ENCODE measurements around the gene ROR2.

Gene ROR2

DNA sequence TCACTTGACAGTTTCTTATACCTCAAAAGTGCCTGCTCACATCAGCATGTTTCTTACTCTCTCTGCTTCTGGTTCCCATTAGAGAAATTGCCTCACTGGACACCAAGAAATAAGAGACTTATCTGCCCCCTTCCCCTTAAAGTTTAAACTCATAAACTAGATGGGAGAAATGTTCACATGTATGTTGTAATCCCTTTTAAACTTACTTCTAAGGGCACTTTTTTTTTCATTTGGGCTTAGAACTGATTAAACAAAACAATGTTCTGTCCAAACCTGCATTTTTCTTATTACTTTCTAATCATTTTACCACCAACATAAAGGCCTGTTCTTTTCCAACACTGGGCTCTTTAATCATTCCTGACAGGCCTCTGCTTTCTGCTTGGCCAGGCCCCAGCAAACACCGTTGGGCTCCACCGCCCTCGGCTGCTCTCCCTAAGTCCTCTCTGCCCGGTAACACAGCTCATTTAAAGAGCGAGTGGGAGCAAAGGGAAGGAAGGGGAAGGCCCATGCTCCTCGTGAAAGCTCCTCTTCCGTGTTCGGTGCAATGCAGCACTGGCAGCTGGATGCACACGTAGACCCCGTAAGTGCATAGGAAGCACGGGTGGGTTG lies 53.4 kb downstream of the ROR2 start:
- Histone ChIP-seq H3K9me3 (no peaks in the 10 kb centered on the region), H3K36me3 (replicated peaks) (no peaks in the 10 kb centered on the region), H3K4me1 (no peaks in the 10 kb centered on the region), H3K4me3 (no peak overlapping the region), H3K27me3 (ENCODE audit: low read depth) (no peaks in the 10 kb centered on the region)
- no peak for DNase-seq (ENCODE audit: low spot score in 2 of 2)
- in situ Hi-C loops (cut with MboI; ENCODE audit: low sequenced_read_pairs): no loop called here

DNA sequence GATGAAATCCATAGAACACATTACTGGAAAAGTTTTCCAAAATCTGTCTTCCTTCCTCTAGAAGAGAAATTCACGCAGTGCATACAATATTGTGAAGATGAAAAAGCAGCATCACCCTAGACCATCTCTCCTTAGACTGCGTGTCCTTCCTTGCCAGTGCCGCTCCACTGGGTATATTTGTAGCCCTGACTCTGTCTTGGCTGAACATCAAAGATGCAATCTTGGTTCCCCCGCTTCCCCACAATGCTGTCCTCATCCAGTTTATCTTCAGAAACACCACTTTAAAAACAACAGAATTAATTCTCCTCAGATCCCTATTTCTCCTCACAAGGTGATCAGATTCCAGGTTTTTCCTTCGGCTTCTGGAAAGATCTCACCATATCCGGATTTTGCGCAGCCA lies 53.9 kb downstream of the ROR2 start:
- Histone ChIP-seq H3K4me1 (no peaks in the 10 kb centered on the region), H3K27me3 (ENCODE audit: low read depth) (no peaks in the 10 kb centered on the region), H3K9me3 (no peaks in the 10 kb centered on the region), H3K4me3 (no peak overlapping the region), H3K36me3 (replicated peaks) (no peaks in the 10 kb centered on the region)
- in situ Hi-C loops (cut with MboI; ENCODE audit: low sequenced_read_pairs): no loop called here
- DNase-seq (ENCODE audit: low spot score in 2 of 2): no peak

DNA sequence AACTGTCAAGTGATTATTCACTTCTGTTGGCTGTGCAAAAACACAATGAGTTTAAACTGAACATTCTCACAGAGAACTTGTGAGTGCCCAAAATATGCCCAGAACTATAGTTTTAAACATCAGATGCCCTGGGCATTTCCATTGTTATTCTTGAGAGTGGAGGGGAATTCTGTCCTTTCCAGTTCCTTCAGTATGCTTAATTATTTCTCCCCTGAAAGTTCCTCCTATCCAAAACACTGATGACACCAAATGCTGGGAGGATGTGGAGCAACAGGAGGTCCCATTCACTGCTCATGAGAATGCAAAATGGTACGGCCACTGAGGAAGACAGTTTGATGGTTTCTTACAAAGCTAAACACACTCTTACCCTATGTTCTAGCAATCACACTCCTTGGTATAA lies 55.5 kb downstream of the ROR2 start:
- no peaks in the 10 kb centered on the region; the same call in 1 of the 2 replicates for H3K9me3 ChIP-seq
- in situ Hi-C loops (cut with MboI; ENCODE audit: low sequenced_read_pairs): no loop called here
- no peak overlapping the region for H3K4me3 ChIP-seq
- H3K27me3 ChIP-seq (ENCODE audit: low read depth): no peaks in the 10 kb centered on the region
- no peaks in the 10 kb centered on the region for H3K36me3 ChIP-seq (replicated peaks)
- no peaks in the 10 kb centered on the region for H3K4me1 ChIP-seq
- no peak for DNase-seq (ENCODE audit: low spot score in 2 of 2)

DNA sequence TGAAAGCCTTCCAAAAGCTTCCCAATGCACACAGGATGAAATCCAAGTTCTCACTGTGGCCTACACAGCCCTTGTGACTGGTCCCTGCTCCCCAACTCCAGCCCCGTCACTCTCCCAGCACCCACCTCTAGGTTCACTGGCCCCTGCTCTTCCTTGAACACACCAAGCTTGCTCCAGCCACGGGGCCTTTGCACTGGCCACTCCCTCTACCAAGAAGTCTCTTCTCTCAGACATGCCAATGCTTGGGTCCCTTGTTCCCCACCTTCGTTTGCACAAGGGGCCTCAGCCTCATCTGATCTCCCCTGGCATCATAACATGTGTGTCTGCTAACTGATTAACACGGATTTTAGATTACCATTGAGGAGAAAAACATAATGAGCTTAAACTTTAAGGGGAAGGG lies 56.0 kb downstream of the ROR2 start:
- H3K4me1 ChIP-seq: no peaks in the 10 kb centered on the region
- H3K9me3 ChIP-seq: no peaks in the 10 kb centered on the region; the same call in 1 of the 2 replicates
- no peak for DNase-seq (ENCODE audit: low spot score in 2 of 2)
- H3K27me3 ChIP-seq (ENCODE audit: low read depth): no peaks in the 10 kb centered on the region
- H3K4me3 ChIP-seq: no peak overlapping the region
- no peaks in the 10 kb centered on the region for H3K36me3 ChIP-seq (replicated peaks)
- in situ Hi-C loops (cut with MboI; ENCODE audit: low sequenced_read_pairs): no loop called here

DNA sequence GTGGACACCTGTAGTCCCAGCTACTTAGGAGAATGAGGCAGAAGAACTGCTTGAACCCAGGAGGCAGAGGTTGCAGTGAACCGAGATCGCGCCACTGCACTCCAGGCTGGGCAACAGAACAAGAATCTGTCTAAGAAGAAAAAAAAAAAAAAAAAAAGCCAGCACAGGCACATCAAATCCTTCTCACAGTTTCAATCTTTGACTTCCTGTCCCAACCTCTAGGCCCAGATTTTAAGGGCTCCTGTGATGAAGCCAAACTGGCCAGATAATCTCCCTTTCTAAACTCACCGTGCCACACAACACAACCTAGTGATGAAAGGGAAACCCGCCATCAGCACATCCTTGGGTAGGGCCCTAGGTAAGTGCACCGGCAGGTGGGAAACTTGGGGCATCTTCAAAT lies 58.1 kb downstream of the ROR2 start:
- Histone ChIP-seq H3K4me3 (no peak overlapping the region), H3K4me1 (no peaks in the 10 kb centered on the region), H3K27me3 (ENCODE audit: low read depth) (no peaks in the 10 kb centered on the region), H3K36me3 (replicated peaks) (no peaks in the 10 kb centered on the region), H3K9me3 (no peaks in the 10 kb centered on the region; the same call in 1 of the 2 replicates)
- in situ Hi-C loops (cut with MboI; ENCODE audit: low sequenced_read_pairs): no loop called here
- DNase-seq (ENCODE audit: low spot score in 2 of 2): no peak

DNA sequence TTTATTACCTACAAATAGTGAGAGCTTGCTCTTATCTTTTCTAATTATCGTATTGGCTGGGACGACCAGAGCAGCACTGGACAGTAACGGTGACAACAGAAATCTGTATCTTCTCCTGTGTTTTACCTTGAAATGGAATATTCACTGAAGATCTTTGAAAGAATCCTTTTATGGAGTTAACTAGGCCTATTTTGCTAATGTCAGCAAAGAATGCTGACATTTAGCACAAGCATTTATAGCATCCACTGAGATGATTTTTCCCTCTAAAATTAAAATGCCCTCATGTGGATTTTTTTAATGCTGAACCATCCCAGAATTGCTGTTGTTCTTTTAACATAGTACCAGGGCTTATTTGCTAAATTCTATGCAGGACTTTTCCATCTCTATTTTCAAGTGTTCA lies 59.4 kb downstream of the ROR2 start:
- no peak overlapping the region for H3K4me3 ChIP-seq
- H3K36me3 ChIP-seq (replicated peaks): no peaks in the 10 kb centered on the region
- DNase-seq (ENCODE audit: low spot score in 2 of 2): no peak
- in situ Hi-C loops (cut with MboI; ENCODE audit: low sequenced_read_pairs): no loop called here
- no peaks in the 10 kb centered on the region for H3K27me3 ChIP-seq (ENCODE audit: low read depth)
- no peaks in the 10 kb centered on the region; the same call in 1 of the 2 replicates for H3K9me3 ChIP-seq
- no peaks in the 10 kb centered on the region for H3K4me1 ChIP-seq

DNA sequence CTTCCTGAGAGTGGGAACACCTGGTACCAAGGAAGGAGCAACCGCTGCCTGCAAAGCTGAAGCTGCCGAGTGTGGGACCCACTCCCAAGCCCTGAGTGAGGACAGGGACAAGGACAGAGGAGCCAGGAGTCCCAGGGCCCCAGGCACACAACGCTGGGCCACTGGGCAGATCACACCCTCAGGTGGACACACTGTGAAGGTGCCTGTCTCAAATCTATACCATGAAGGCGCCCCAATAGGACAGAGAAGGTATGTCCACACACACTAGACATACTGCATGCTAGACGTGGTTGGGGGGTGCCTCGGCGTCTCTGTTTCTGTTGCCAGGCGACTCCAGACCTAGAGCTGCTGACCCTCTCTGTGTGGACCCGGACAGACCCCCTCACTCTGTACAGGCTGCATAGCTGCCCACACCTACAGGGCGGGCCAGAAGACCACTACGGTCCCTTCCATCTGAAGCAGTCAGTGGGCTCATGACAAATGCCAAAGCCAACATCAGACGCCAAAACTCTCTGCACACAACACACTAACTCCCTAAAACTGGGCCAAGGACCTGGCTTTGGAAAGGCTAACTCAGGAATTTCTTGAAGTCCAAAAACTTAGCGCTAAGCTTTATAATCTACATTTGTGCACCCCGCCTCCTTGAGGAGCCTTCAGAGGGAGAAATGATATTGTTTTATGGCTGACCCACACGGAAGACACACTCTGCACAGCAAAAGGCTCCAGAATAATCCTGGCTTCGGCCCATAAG lies 60.7 kb downstream of the ROR2 start:
- Histone ChIP-seq H3K4me1 (no peaks in the 10 kb centered on the region), H3K4me3 (no peak overlapping the region), H3K9me3 (no peaks in the 10 kb centered on the region; the same call in 1 of the 2 replicates), H3K36me3 (replicated peaks) (no peaks in the 10 kb centered on the region), H3K27me3 (ENCODE audit: low read depth) (no peaks in the 10 kb centered on the region)
- in situ Hi-C loops (cut with MboI; ENCODE audit: low sequenced_read_pairs): no loop called here
- no peak for DNase-seq (ENCODE audit: low spot score in 2 of 2)

DNA sequence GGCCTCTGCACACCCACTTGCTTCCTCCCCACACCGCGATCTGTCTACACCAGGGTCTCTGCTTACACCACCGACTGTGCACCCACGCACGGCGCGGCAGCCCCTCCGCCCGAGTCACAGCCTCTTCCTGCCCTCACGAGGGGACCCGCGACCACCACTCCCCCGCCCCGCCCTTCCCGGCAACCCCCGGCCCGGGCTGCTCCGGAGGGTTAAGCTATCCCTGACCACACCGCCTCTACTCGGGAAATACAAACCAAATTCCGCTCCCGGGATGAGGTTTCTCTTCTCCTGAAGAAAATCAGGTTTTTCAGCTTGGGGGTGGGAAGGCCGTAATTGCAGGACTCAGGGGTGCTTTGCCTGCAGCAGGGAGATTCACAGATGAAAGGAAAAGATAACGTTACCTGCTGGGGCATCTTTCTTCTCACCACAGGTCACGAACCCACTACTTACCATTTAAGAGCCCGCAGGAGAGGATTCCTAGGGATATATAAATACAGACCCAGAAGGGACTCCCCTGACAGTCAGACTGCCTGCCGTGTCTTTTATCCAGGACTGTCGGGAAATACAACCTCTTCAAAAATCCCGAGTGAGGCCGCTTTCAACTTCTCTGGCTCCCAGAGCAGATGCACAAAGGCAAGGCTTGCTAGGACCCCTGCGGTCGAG lies 63.5 kb downstream of the ROR2 start:
- Histone ChIP-seq H3K9me3 (no peaks in the 10 kb centered on the region; the same call in 1 of the 2 replicates), H3K4me1 (no peaks in the 10 kb centered on the region), H3K4me3 (no peak overlapping the region), H3K27me3 (ENCODE audit: low read depth) (no peaks in the 10 kb centered on the region), H3K36me3 (replicated peaks) (no peaks in the 10 kb centered on the region)
- in situ Hi-C loops (cut with MboI; ENCODE audit: low sequenced_read_pairs): no loop called here
- no peak for DNase-seq (ENCODE audit: low spot score in 2 of 2)

DNA sequence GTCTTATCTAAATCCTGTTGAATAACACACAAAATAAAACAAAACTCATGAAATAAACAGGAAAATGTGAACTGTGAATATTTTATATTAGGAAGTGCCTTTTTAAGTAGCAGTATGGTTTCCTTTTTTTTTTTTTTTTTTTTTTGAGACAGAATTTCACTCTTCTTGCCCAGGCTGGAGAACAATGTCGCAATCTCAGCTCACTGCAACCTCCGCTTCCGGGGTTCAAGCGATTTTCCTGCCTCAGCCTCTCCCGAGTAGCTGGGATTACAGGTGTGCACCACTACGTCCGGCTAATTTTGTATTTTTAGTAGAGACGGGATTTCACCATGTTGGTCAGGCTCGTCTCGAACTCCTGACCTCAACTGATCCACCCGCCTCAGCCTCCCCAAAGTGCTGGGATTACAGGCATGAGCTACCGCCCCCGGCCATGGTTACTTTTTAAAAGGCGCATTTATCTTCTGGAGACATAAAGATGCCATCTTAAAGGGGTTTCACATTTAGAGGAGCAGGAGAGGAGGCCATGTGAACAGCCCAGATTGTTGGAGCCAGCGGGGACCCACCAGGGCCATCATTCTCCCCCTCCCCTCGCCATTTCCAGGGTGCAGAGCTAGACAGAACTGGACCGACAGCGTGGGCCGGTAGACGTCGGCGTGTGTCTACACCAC lies 64.1 kb downstream of the ROR2 start:
- in situ Hi-C loops (cut with MboI; ENCODE audit: low sequenced_read_pairs): no loop called here
- no peaks in the 10 kb centered on the region for H3K36me3 ChIP-seq (replicated peaks)
- H3K4me3 ChIP-seq: no peak overlapping the region
- DNase-seq (ENCODE audit: low spot score in 2 of 2): no peak
- H3K27me3 ChIP-seq (ENCODE audit: low read depth): no peaks in the 10 kb centered on the region
- no peaks in the 10 kb centered on the region for H3K4me1 ChIP-seq
- H3K9me3 ChIP-seq: no peaks in the 10 kb centered on the region; the same call in 1 of the 2 replicates

DNA sequence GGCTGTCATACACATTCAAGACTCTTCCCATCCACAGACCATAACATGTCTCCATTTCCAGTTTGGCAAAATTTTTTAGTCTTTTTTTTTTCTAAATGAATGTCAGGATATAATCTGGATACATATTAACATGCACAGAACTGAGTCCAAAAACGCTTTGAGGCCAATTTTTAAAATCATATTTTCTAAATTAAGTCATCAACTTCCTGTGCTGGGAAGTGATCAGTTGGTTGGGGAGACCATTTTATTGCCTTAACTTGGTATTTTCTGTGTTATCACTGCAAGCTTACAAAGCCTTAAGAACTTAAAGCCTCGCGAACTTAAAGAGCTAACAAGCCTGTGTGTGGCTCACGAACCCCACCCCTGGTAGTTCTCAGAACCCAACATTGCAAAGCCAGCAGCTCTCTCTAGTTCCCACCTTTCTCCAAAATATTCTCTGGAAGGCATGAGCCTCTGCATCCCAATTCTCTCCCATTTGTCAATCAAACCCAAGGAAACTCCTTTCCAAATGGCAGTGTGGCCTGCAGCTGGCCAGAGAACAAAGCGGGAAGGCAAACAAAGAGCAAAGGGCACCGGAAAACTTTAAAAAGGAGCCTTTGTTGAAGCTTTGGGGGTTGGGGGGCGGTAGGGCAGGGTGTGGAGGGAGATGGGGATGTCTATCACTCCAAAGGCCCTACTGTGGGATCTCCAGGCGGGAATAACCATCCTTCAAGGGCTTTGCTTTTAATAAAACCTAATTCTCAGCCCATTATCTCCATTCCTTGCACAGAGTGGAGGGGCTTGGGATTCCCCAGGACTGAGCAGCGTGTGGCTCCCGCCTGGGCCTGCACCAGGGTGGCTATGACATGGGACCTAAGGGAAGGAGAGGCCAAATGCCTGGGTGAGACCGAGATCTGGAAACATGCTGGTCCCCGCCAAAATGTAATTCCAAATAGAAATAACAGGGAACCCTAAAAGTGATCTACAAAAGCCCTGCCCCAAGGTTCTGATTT lies 65.0 kb downstream of the ROR2 start:
- no peaks in the 10 kb centered on the region for H3K27me3 ChIP-seq (ENCODE audit: low read depth)
- no peaks in the 10 kb centered on the region for H3K4me1 ChIP-seq
- no peak overlapping the region for H3K4me3 ChIP-seq
- no peak for DNase-seq (ENCODE audit: low spot score in 2 of 2)
- in situ Hi-C loops (cut with MboI; ENCODE audit: low sequenced_read_pairs): no loop called here
- H3K9me3 ChIP-seq: no peaks in the 10 kb centered on the region
- no peaks in the 10 kb centered on the region for H3K36me3 ChIP-seq (replicated peaks)

DNA sequence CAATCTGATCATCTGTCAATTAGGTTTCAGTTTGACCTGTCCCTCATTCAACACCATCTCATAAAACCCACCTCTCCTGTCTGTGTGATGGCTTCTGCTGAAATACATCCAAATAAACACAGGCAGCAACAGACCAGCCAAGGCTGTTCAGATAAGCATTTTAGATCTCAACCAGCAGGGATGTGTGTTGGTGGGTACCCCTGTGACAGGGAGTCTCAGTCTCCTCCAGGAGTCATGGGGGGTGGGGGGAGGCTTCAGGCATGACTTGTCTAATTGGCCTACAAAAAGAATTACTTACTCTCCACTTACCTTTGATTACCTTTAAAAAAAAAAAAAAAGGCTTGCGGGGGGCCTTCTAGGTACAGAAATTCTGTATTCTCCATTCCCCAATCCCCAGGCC lies 65.9 kb downstream of the ROR2 start:
- Histone ChIP-seq H3K36me3 (replicated peaks) (no peaks in the 10 kb centered on the region), H3K4me3 (no peak overlapping the region), H3K4me1 (no peaks in the 10 kb centered on the region), H3K9me3 (no peaks in the 10 kb centered on the region), H3K27me3 (ENCODE audit: low read depth) (no peaks in the 10 kb centered on the region)
- no peak for DNase-seq (ENCODE audit: low spot score in 2 of 2)
- in situ Hi-C loops (cut with MboI; ENCODE audit: low sequenced_read_pairs): no loop called here

DNA sequence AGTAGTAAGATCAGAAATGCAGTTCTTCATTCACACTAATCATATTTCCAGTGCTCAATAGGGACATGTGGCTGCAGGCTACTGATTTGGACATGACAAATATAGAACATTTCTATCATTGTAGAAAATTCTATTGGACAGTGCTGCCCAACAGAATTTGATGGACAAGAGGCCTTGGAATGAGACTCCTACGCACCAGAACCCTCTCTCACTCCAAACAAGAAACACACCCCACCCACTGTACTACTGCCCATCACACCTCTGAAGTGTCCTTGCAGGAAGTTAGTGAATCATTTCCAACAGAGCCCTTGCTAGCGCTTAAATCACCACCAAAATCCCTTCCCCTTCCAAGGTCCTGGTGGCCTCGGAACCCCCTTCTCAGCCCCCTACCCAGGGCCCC lies 66.5 kb downstream of the ROR2 start:
- DNase-seq (ENCODE audit: low spot score in 2 of 2): no peak
- in situ Hi-C loops (cut with MboI; ENCODE audit: low sequenced_read_pairs): no loop called here
- Histone ChIP-seq H3K9me3 (no peaks in the 10 kb centered on the region), H3K4me1 (no peaks in the 10 kb centered on the region), H3K4me3 (no peak overlapping the region), H3K27me3 (ENCODE audit: low read depth) (no peaks in the 10 kb centered on the region), H3K36me3 (replicated peaks) (no peaks in the 10 kb centered on the region)

DNA sequence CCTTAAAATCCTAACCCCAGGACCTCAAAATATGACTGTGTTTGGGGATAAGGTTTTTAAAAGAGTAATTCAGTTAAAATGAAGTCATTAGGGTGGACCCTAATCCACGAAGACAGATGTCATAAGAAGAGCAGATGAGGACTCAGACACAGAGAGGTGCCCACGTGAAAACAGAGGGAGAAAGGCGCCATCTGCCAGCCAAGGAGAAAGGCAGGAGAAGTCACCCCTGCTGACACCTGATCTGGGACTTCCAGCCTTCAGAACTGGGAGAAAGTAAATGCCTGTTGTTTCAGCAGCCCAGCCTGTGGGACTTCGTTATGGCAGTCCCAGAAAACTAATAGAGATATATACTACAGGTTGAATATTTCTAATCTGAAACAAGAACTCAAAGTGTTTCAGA lies 67.4 kb downstream of the ROR2 start:
- Histone ChIP-seq H3K36me3 (replicated peaks) (no peaks in the 10 kb centered on the region), H3K9me3 (no peaks in the 10 kb centered on the region), H3K27me3 (ENCODE audit: low read depth) (no peaks in the 10 kb centered on the region), H3K4me3 (no peak overlapping the region), H3K4me1 (no peaks in the 10 kb centered on the region)
- in situ Hi-C loops (cut with MboI; ENCODE audit: low sequenced_read_pairs): no loop called here
- no peak for DNase-seq (ENCODE audit: low spot score in 2 of 2)

All from HAP-1 (cell line).